Measurements from ENCODE around the gene COL25A1.
"Not testable (repeated sequence)": the region's sequence is repeated elsewhere in the genome, so short reads cannot be mapped to it uniquely, and the experiment has no call there.

COL25A1 gene

GRCh38 chr4:109075621-109076020, 226.8 kb downstream of the COL25A1 start:
- DNase-seq (ENCODE audit: low spot score), result no peak
- Histone ChIP-seq H3K27ac (no peak overlapping the region), H3K4me3 (no peak overlapping the region)
- TF ChIP-seq CTCF (IDR thresholded peaks at IDR 0.05), result no peak

- Histone ChIP-seq H3K4me3 (no peak overlapping the region), H3K27ac (no peak overlapping the region)
- DNase-seq (ENCODE audit: low spot score), result no peak
- TF ChIP-seq CTCF (IDR thresholded peaks at IDR 0.05), result no peak
Observed at GRCh38 chr4:109072595-109072994, 229.9 kb downstream of the COL25A1 start.

GRCh38 chr4:109070677-109071076, 231.8 kb downstream of the COL25A1 start:
- not testable (repeated sequence) for H3K4me3 ChIP-seq; DNase-seq (ENCODE audit: low spot score)

GRCh38 chr4:109067508-109068235, 234.8 kb downstream of the COL25A1 start:
- no peak for DNase-seq (ENCODE audit: low spot score)
- Histone ChIP-seq H3K27ac (no peak overlapping the region), H3K4me3 (no peak overlapping the region)
- no peak for TF ChIP-seq CTCF (IDR thresholded peaks at IDR 0.05)

More at GRCh38 chr4:109070677-109071076, 231.8 kb downstream of the COL25A1 start:
- H3K27ac ChIP-seq, result not testable (repeated sequence)

GRCh38 chr4:109065006-109065405, 237.5 kb downstream of the COL25A1 start:
- no peak overlapping the region for H3K4me3 ChIP-seq
- no peak for TF ChIP-seq CTCF (IDR thresholded peaks at IDR 0.05)
- no peak for DNase-seq (ENCODE audit: low spot score)
- H3K27ac ChIP-seq, result no peak overlapping the region

GRCh38 chr4:109053257-109053656, 249.2 kb downstream of the COL25A1 start:
- no peak for DNase-seq (ENCODE audit: low spot score)
- no peak for TF ChIP-seq CTCF (IDR thresholded peaks at IDR 0.05)
- Histone ChIP-seq H3K27ac (no peak overlapping the region), H3K4me3 (no peak overlapping the region)

GRCh38 chr4:109052821-109053220, 249.6 kb downstream of the COL25A1 start:
- Histone ChIP-seq H3K27ac (no peak overlapping the region), H3K4me3 (no peak overlapping the region)
- no peak for TF ChIP-seq CTCF (IDR thresholded peaks at IDR 0.05)
- DNase-seq (ENCODE audit: low spot score), result no peak

All from coronary artery (tissue), 2 donors.